HEK293 (cell line): Measurements from ENCODE around the gene CXorf58.
A peak's percentile ranks its signal among the peaks of the same experiment; 100 is the strongest.

Source experiments
- CTCF ChIA-PET: fragments of 350-600 bp; formaldehyde crosslinking; extraction: SDS; loops from one replicate; lab custom pipeline; 2021; ENCODE audit warnings: antibody characterized with exemption; lab: Yijun Ruan, JAX
- POLR2A ChIA-PET: fragments of 300-600 bp; formaldehyde crosslinking; extraction: SDS; loops from one replicate; lab custom pipeline; 2020; ENCODE audit warnings: antibody characterized with exemption, inconsistent platforms; lab: Yijun Ruan, JAX
- H3K27ac ChIP-seq: fragments of 200-500 bp; sonication (Bioruptor generic); 2 replicates; pipeline ENCODE4 v1.5.1; 2014; ENCODE audit warnings: low read depth, low read length, control low read depth, inconsistent platforms; ENCODE audit errors: extremely low read depth
- H3K36me3 ChIP-seq, 2 experiments: fragments of 200-500 bp in 1 of 2; sonication (Bioruptor generic) in 1 of 2; 1 replicate in 1 of 2; 2 replicates in 1 of 2; pipeline ENCODE4 v1.5.1; 2014 to 2017; ENCODE audit warnings: inconsistent platforms in 2 of 2, low read length in 2 of 2; ENCODE audit not compliant: control insufficient read depth in 2 of 2, insufficient read depth in 1 of 2
- H3K4me1 ChIP-seq: fragments of 200-500 bp; sonication (Bioruptor generic); 2 replicates; pipeline ENCODE4 v1.5.1; 2014; ENCODE audit warnings: mild to moderate bottlenecking, low read length, inconsistent platforms; ENCODE audit not compliant: control insufficient read depth, insufficient read depth
- H3K4me3 ChIP-seq: 2 replicates; pipeline ENCODE4 v1.5.1; 2011; ENCODE audit warnings: low read depth, mild to moderate bottlenecking, control low read depth, low read length, moderate library complexity
- H3K9me3 ChIP-seq: fragments of 200-500 bp; sonication (Bioruptor generic); 2 replicates; pipeline ENCODE4 v1.5.1; 2014; ENCODE audit warnings: low read depth, low read length, inconsistent platforms; ENCODE audit not compliant: control insufficient read depth, insufficient read depth
- IKZF3 ChIP-seq: fragments of 450-650 bp; IDR thresholded peaks from 2 replicates; pipeline ENCODE4 v1.5.0; 2018; ENCODE audit warnings: missing biosample characterization, mild to moderate bottlenecking, missing genetic modification characterization, moderate library complexity
- KLF8 ChIP-seq: fragments of 450-650 bp; formaldehyde crosslinking; IDR thresholded peaks from 2 replicates; pipeline ENCODE4 v1.5.1; 2016; ENCODE audit warnings: missing biosample characterization, missing genetic modification characterization
- SALL2 ChIP-seq: fragments of 450-650 bp; formaldehyde crosslinking; IDR thresholded peaks from 2 replicates; pipeline ENCODE4 v1.5.0; 2017; ENCODE audit warnings: missing biosample characterization, mild to moderate bottlenecking, missing genetic modification characterization, borderline replicate concordance
- SP7 ChIP-seq: fragments of 450-650 bp; formaldehyde crosslinking; IDR thresholded peaks from 2 replicates; pipeline ENCODE4 v1.5.1; 2016; ENCODE audit warnings: missing biosample characterization, missing genetic modification characterization
- TRIM28 ChIP-seq: IDR thresholded peaks from 2 replicates; pipeline ENCODE4 v1.6.1; 2011; ENCODE audit warnings: low read length, control low read depth, borderline replicate concordance
- YY2 ChIP-seq: fragments of 450-650 bp; formaldehyde crosslinking; IDR thresholded peaks from 2 replicates; pipeline ENCODE4 v1.5.1; 2016; ENCODE audit warnings: missing biosample characterization, missing genetic modification characterization
- ZBTB17 ChIP-seq: fragments of 450-650 bp; formaldehyde crosslinking; IDR thresholded peaks from 2 replicates; pipeline ENCODE4 v1.5.1; 2016; ENCODE audit warnings: missing biosample characterization, missing genetic modification characterization
- ZEB2 ChIP-seq: fragments of 450-650 bp; formaldehyde crosslinking; IDR thresholded peaks from 2 replicates; pipeline ENCODE4 v1.5.1; 2016; ENCODE audit warnings: missing biosample characterization, missing genetic modification characterization
- ZNF10 ChIP-seq: fragments of 450-650 bp; formaldehyde crosslinking; IDR thresholded peaks from 2 replicates; pipeline ENCODE4 v1.5.1; 2017; ENCODE audit warnings: missing biosample characterization, missing genetic modification characterization
- ZNF133 ChIP-seq: fragments of 450-650 bp; formaldehyde crosslinking; IDR thresholded peaks from 2 replicates; pipeline ENCODE4 v1.5.1; 2016; ENCODE audit warnings: missing biosample characterization, missing genetic modification characterization
- ZNF169 ChIP-seq: fragments of 450-650 bp; formaldehyde crosslinking; IDR thresholded peaks from 2 replicates; pipeline ENCODE4 v1.5.1; 2016; ENCODE audit warnings: missing biosample characterization, missing genetic modification characterization
- ZNF2 ChIP-seq: fragments of 450-650 bp; formaldehyde crosslinking; IDR thresholded peaks from 2 replicates; pipeline ENCODE4 v1.5.1; 2016; ENCODE audit warnings: missing biosample characterization, missing genetic modification characterization
- ZNF26 ChIP-seq: fragments of 450-650 bp; formaldehyde crosslinking; IDR thresholded peaks from 2 replicates; pipeline ENCODE4 v1.5.1; 2016; ENCODE audit warnings: missing biosample characterization, missing genetic modification characterization
- ZNF37A ChIP-seq: fragments of 450-650 bp; IDR thresholded peaks from 2 replicates; pipeline ENCODE4 v1.5.1; 2018; ENCODE audit warnings: missing biosample characterization, missing genetic modification characterization
- ZNF391 ChIP-seq: fragments of 450-650 bp; formaldehyde crosslinking; IDR thresholded peaks from 2 replicates; pipeline ENCODE4 v1.5.1; 2016; ENCODE audit warnings: low read depth, missing biosample characterization, missing genetic modification characterization, borderline replicate concordance
- ZNF571 ChIP-seq: fragments of 450-650 bp; formaldehyde crosslinking; IDR thresholded peaks from 2 replicates; pipeline ENCODE4 v1.5.0; 2017; ENCODE audit warnings: missing biosample characterization, missing genetic modification characterization
- ZNF639 ChIP-seq: fragments of 450-650 bp; formaldehyde crosslinking; IDR thresholded peaks from 2 replicates; pipeline ENCODE4 v1.5.1; 2016; ENCODE audit warnings: missing biosample characterization, missing genetic modification characterization
- ZNF660 ChIP-seq: fragments of 450-650 bp; IDR thresholded peaks from 2 replicates; pipeline ENCODE4 v1.5.1; 2018; ENCODE audit warnings: missing biosample characterization, mild to moderate bottlenecking, missing genetic modification characterization
- ZNF677 ChIP-seq: fragments of 450-650 bp; IDR thresholded peaks from 2 replicates; pipeline ENCODE4 v1.5.0; 2018; ENCODE audit warnings: missing biosample characterization, mild to moderate bottlenecking, missing genetic modification characterization, moderate library complexity
- ZNF747 ChIP-seq: fragments of 450-650 bp; formaldehyde crosslinking; IDR thresholded peaks from 2 replicates; pipeline ENCODE4 v1.5.1; 2016; ENCODE audit warnings: missing biosample characterization, missing genetic modification characterization
- TF ChIP-seq, protein P1 (sequence below): fragments of 450-650 bp; formaldehyde crosslinking; IDR thresholded peaks from 2 replicates; pipeline ENCODE4 v1.5.1; 2017; ENCODE audit warnings: missing biosample characterization, missing genetic modification characterization
- TF ChIP-seq, protein P2 (sequence below): fragments of 450-650 bp; IDR thresholded peaks from 2 replicates; pipeline ENCODE4 v1.5.1; 2018; ENCODE audit warnings: missing biosample characterization, mild to moderate bottlenecking, missing genetic modification characterization
- TF ChIP-seq, protein P3 (sequence below): fragments of 450-650 bp; formaldehyde crosslinking; IDR thresholded peaks from 2 replicates; pipeline ENCODE4 v1.5.1; 2016; ENCODE audit warnings: missing biosample characterization, missing genetic modification characterization
- TF ChIP-seq, protein P4 (sequence below): fragments of 450-650 bp; formaldehyde crosslinking; IDR thresholded peaks from 2 replicates; pipeline ENCODE4 v1.5.1; 2016; ENCODE audit warnings: missing biosample characterization, missing genetic modification characterization

The CXorf58 gene

GRCh38 chrX:23898412-23898959, 9.3 kb upstream of the CXorf58 start (continued):
- TF ChIP-seq ZNF169 (tag by site-specific recombination) (no peak), ZNF747 (tag by site-specific recombination) (no peak), ZNF571 (tag by site-specific recombination) (no peak), ZNF677 (tag by site-specific recombination) (no peak)
- TF ChIP-seq, protein P1, sequence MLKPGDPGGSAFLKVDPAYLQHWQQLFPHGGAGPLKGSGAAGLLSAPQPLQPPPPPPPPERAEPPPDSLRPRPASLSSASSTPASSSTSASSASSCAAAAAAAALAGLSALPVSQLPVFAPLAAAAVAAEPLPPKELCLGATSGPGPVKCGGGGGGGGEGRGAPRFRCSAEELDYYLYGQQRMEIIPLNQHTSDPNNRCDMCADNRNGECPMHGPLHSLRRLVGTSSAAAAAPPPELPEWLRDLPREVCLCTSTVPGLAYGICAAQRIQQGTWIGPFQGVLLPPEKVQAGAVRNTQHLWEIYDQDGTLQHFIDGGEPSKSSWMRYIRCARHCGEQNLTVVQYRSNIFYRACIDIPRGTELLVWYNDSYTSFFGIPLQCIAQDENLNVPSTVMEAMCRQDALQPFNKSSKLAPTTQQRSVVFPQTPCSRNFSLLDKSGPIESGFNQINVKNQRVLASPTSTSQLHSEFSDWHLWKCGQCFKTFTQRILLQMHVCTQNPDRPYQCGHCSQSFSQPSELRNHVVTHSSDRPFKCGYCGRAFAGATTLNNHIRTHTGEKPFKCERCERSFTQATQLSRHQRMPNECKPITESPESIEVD (tag by site-specific recombination) = peak; percentile 74
- TF ChIP-seq, protein P2, sequence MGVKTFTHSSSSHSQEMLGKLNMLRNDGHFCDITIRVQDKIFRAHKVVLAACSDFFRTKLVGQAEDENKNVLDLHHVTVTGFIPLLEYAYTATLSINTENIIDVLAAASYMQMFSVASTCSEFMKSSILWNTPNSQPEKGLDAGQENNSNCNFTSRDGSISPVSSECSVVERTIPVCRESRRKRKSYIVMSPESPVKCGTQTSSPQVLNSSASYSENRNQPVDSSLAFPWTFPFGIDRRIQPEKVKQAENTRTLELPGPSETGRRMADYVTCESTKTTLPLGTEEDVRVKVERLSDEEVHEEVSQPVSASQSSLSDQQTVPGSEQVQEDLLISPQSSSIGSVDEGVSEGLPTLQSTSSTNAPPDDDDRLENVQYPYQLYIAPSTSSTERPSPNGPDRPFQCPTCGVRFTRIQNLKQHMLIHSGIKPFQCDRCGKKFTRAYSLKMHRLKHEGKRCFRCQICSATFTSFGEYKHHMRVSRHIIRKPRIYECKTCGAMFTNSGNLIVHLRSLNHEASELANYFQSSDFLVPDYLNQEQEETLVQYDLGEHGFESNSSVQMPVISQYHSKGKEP (tag by site-specific recombination) = no peak

DNA sequence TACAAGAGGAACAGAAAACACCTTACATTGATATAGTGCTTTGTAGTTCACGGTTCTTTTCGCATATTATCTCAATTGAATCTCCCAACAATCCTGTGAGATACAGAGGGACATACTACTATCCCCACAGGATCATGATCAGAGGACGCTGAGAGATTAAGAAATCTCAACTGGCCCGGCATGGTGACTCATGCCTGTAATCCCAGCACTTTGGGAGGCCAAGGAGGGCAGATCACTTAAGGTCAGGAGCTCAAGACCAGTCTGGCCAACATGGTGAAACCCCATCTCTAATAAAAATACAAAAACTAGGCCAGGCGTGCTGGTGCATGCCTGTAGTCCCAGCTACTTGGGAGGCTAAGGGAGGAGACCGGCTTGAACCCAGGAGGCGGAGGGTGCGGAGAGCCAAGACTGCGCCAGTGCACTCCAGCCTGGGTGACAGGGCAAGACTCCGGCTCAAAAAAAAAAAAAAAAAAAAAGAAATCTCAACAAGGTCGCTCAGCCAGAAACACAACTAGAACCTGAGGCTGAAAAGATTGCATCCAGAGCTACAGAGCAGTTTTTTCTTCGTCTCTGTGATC, 7.5 kb upstream of the CXorf58 start:
- Histone ChIP-seq H3K27ac (no peak overlapping the region), H3K4me3 (no peak overlapping the region), H3K4me1 (peaks cover 15% of the 10 kb centered on the region), H3K9me3 (no peaks in the 10 kb centered on the region), H3K36me3 (no peaks in the 10 kb centered on the region)
- ChIA-PET CTCF (interaction anchor here (0.6 to 4.2 kb wide), 8 partner anchors 9 to 205 kb away, joined by 3 to 130 read pairs (median 12); partner anchors contain the start of gene SAT1), POLR2A (interaction anchor here (0.7 to 3.6 kb wide), 3 partner anchors 28 to 117 kb away, joined by 5 to 79 read pairs (median 8); partner anchors contain the start of gene SAT1)
- TF ChIP-seq IKZF3 (tag by site-specific recombination) (0 out of 2 replicates have a peak, but pooled peaks have one; percentile 40), ZBTB17 (tag by site-specific recombination) (peak; percentile 81), ZNF639 (tag by site-specific recombination) (0 out of 2 replicates have a peak, but pooled peaks have one; percentile 40), YY2 (tag by site-specific recombination) (no peak), ZNF26 (tag by site-specific recombination) (no peak), ZNF10 (tag by site-specific recombination) (peak; percentile 89), TRIM28 (peak; percentile 51; the same call in 1 of the 2 replicates), ZNF2 (tag by site-specific recombination) (no peak), ZEB2 (peak; percentile 78), SALL2 (no peak), ZNF660 (tag by site-specific recombination) (no peak), KLF8 (tag by site-specific recombination) (peak; percentile 65), ZNF133 (tag by site-specific recombination) (no peak), ZNF391 (tag by site-specific recombination) (0 out of 2 replicates have a peak, but pooled peaks have one; percentile 37), SP7 (tag by site-specific recombination) (0 out of 2 replicates have a peak, but pooled peaks have one; percentile 20), ZNF37A (tag by site-specific recombination) (no peak)
- TF ChIP-seq, protein P3, sequence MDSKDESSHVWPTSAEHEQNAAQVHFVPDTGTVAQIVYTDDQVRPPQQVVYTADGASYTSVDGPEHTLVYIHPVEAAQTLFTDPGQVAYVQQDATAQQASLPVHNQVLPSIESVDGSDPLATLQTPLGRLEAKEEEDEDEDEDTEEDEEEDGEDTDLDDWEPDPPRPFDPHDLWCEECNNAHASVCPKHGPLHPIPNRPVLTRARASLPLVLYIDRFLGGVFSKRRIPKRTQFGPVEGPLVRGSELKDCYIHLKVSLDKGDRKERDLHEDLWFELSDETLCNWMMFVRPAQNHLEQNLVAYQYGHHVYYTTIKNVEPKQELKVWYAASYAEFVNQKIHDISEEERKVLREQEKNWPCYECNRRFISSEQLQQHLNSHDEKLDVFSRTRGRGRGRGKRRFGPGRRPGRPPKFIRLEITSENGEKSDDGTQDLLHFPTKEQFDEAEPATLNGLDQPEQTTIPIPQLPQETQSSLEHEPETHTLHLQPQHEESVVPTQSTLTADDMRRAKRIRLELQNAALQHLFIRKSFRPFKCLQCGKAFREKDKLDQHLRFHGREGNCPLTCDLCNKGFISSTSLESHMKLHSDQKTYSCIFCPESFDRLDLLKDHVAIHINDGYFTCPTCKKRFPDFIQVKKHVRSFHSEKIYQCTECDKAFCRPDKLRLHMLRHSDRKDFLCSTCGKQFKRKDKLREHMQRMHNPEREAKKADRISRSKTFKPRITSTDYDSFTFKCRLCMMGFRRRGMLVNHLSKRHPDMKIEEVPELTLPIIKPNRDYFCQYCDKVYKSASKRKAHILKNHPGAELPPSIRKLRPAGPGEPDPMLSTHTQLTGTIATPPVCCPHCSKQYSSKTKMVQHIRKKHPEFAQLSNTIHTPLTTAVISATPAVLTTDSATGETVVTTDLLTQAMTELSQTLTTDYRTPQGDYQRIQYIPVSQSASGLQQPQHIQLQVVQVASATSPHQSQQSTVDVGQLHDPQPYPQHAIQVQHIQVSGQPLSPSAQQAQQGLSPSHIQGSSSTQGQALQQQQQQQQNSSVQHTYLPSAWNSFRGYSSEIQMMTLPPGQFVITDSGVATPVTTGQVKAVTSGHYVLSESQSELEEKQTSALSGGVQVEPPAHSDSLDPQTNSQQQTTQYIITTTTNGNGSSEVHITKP (tag by site-specific recombination) = peak; percentile 69
- TF ChIP-seq, protein P4, sequence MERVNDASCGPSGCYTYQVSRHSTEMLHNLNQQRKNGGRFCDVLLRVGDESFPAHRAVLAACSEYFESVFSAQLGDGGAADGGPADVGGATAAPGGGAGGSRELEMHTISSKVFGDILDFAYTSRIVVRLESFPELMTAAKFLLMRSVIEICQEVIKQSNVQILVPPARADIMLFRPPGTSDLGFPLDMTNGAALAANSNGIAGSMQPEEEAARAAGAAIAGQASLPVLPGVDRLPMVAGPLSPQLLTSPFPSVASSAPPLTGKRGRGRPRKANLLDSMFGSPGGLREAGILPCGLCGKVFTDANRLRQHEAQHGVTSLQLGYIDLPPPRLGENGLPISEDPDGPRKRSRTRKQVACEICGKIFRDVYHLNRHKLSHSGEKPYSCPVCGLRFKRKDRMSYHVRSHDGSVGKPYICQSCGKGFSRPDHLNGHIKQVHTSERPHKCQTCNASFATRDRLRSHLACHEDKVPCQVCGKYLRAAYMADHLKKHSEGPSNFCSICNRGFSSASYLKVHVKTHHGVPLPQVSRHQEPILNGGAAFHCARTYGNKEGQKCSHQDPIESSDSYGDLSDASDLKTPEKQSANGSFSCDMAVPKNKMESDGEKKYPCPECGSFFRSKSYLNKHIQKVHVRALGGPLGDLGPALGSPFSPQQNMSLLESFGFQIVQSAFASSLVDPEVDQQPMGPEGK (tag by site-specific recombination) = peak; percentile 52
